Left ventricle myocardium superior (tissue), 1 donor: ENCODE data around the gene AQP7. TPM values are rescaled to one million over a fixed set of nuclear protein-coding genes. Genes with fewer than 3 reads are reported as not detected.
"Not testable (repeated sequence)": the region's sequence is repeated elsewhere in the genome, so short reads cannot be mapped to it uniquely, and the experiment has no call there.

Source experiments
- ATAC-seq: fragments of 200-7000 bp; cut with Tn5 transposase; one replicate; pipeline ENCODE4 v1.9.1; 2020; ENCODE audit warnings: mild to moderate bottlenecking, moderate library complexity
- DNase-seq: peaks from one replicate; pipeline ENCODE4 v3.0.0-alpha.2; 2020
- intact Hi-C: fragments of 100-400 bp; cut with micrococcal nuclease; formaldehyde crosslinking; loops from one replicate; pipeline ENCODE4 v1.11.0; 2022
- total RNA-seq: library from RNA; stranded (reverse); fragmentation: NEBNext Ultra II Directional; extraction: Animal tissue kit (Norgen Biotek cat#: 25700); gene quantifications from one replicate; pipeline ENCODE4 v1.2.1, GENCODE V29; 2021
- donor health status: DM: no; HTN: yes; CAD: no; lungs with severe emphysema.

Gene AQP7
- total RNA-seq, 1 donor from 2014 or later = 173 TPM

GRCh38 chr9:33380390-33381094 is 21.8 kb downstream of the AQP7 start:
- intact Hi-C loops = no loop called here
- DNase-seq (no peak), ATAC-seq (peak; percentile 36)

- intact Hi-C loops = no loop called here
- peak; percentile 49 for ATAC-seq
- DNase-seq = peak; percentile 54
Observed at GRCh38 chr9:33379666-33380389, 22.5 kb downstream of the AQP7 start.

DNA sequence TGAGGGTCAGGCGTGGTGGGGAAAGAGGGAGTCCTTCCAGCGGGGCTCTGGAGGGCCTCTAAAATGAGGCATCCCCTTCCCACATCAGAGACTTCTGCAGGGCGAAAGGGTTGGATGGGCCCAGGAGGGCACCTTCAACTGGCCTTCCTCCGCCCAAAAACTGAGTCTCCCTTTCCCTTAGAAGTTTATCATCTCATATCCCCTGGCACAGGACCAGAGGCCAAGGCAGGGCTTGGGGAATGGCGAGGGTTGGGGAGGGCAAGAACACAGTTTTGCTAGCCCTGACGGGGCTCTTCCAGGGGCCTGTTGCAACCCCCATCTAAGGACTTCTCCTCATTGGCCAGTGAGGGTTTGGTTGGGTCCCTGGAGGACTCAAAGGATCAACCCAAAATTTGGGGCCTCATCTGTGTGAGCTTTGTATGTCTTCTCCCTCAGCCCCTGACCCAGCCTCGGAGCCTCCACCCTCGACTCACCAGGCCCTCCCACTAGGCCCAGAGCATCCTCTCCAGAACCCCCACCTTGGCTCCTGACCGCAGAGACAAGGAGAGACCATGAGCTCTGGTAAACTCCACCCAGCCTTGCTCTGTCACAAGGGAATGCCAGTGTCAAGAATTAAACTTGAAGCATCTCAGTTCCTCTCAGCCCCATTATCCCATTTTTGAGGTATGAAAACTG is 24.1 kb downstream of the AQP7 start:
- intact Hi-C loops = no loop called here
- no peak for ATAC-seq
- DNase-seq = no peak

DNA sequence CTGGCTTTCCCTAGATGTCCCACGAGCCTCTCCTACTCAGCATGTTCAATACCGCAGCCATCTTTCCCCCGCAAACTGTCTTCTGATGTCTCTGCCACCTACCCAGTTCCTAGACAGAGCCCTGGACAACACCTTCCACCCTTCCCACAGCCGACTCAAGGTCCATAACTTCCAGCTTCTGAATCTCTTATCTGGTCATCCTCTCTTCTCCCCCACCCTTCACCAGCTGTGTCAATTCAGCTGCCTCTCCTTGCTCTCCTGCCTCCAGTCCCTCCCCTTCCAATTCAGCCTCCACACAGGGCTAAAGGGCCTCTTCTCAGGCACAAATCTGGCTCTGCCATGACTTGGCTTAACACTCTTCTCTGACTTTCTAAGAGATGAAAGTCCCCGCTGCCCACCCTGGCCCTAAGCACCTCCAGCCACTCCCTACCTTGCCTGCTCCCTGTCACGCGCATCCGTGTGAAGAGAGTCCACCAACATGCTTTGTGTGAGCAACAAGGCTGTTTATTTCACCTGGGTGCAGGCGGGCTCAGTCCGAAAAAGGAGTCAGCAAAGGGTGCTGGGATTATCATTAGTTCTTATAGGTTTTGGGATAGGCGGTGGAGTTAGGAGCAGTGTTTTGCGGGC is 25.2 kb downstream of the AQP7 start:
- no peak for DNase-seq
- intact Hi-C loops = no loop called here
- ATAC-seq = no peak

GRCh38 chr9:33375841-33376321 is 26.5 kb downstream of the AQP7 start:
- intact Hi-C loops = no loop called here
- ATAC-seq = no peak
- no peak for DNase-seq

- intact Hi-C loops = no loop called here
Observed at GRCh38 chr9:33375238-33375840, 27.0 kb downstream of the AQP7 start.

GRCh38 chr9:33374634-33375237 is 27.6 kb downstream of the AQP7 start:
- intact Hi-C loops = no loop called here
- DNase-seq (peak; percentile 58), ATAC-seq (peak; percentile 83)

More at GRCh38 chr9:33375238-33375840, 27.0 kb downstream of the AQP7 start:
- ATAC-seq (peak; percentile 45), DNase-seq (no peak)

GRCh38 chr9:33374190-33374589 is 28.2 kb downstream of the AQP7 start:
- intact Hi-C loops = no loop called here
- no peak for ATAC-seq
- DNase-seq = no peak

GRCh38 chr9:33372900-33373299 is 29.5 kb downstream of the AQP7 start:
- ATAC-seq (no peak), DNase-seq (no peak)
- intact Hi-C loops = no loop called here

DNA sequence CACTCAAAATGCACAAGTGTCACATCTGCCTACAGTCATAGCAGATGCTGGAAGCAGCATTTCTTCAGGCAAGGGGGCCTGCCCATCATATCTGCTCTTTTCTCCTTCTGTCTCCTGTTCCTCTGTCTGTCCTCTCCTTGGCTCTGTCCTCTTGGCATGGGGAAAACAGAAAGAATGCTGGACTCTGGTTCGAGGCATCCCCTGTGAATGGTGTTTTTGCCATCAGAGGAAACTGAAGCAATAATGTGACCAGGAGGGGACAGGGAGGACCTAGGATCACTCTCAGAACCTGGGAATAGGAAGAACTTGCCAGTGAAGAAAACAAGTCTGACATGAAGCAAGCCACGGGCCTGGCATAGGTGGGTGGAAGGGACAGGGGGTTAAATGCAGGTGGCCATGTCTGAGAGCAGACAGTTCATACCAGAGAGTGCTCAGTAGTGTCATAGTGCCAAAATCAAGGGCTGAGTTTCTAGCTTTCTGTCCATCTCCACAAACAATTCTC is 35.3 kb downstream of the AQP7 start:
- DNase-seq (no peak), ATAC-seq (no peak)
- intact Hi-C loops = no loop called here

GRCh38 chr9:33364814-33365213 is 37.6 kb downstream of the AQP7 start:
- intact Hi-C loops, DNase-seq, ATAC-seq: not testable (repeated sequence)

DNA sequence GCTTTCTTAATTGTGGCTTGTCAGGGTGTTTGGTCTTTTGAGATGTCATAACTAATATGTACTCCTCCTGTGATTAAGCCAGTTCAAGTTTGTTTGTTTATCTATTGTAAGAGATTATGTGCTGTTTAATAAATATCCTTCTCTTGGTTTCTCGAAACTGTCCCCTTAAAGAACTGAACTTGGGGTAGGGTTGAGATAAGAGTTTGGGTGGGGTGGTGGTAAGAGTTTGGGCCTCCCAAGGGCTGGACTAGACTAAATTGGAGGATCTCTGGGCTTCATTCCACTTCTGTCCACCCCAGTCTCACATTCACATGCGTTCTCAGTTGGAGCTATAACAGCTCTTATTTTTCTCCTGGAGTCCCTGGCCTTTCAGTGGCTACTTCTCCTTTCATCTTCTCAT is 38.2 kb downstream of the AQP7 start:
- ATAC-seq (no peak), DNase-seq (no peak)
- intact Hi-C loops = no loop called here

- DNase-seq, intact Hi-C loops, ATAC-seq: not testable (repeated sequence)
Observed at GRCh38 chr9:33358641-33359040, 43.7 kb downstream of the AQP7 start.

DNA sequence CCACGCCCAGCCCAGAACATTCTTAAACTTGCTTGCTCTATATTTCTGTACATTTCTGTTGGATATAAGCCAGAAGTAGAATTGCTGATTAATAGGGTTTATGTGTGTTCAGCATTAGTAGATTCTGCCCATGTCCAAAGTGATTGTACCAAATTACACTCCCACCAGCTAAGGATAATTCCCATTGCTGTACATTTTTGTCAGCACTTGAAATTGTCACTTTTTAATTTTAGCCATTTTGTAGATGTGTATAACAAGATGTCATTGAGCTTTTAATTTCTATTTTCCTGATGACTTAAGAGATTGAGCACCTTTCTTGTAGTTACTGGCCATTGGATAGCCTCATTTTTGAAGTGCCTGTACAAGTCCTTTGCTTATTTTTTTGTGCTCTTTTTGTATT is 46.4 kb downstream of the AQP7 start:
- intact Hi-C loops = no loop called here
- DNase-seq (no peak), ATAC-seq (no peak)

DNA sequence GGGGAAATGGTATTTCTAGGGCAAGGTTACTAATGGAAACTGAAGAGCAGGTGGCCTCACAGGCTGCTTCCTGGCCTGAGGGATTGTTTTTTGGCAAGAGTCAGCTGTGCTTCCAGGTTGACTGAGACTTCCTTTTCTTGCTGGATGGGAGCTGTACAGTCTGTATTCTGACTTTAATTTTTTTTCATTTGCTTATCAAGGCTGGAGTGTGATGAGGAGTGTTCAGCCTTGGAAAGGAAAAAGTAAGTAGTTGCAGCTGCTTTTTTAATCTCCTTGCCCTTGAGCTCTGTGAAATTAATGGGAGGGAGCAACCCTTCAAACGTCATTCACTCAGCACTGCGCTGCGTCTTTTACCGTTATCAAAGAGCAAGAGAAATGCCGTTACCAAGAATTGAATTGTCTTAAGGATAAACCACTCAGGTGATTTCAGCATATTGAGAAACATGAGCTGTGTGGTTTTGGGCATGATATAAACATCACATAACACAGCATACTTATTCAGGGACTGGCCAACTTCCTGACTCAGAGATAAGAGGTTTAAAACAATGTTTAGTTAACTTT is 47.6 kb downstream of the AQP7 start:
- DNase-seq (no peak), ATAC-seq (peak; percentile 11)
- intact Hi-C loops = no loop called here

- ATAC-seq = peak; percentile 63
Observed at GRCh38 chr9:33351547-33351946, 50.8 kb downstream of the AQP7 start.

GRCh38 chr9:33350310-33350709 is 52.1 kb downstream of the AQP7 start:
- intact Hi-C loops = no loop called here
- DNase-seq (no peak), ATAC-seq (peak; percentile 72)

More at GRCh38 chr9:33351547-33351946, 50.8 kb downstream of the AQP7 start:
- DNase-seq = no peak
- intact Hi-C loops = no loop called here

GRCh38 chr9:33349743-33350142 is 52.6 kb downstream of the AQP7 start:
- intact Hi-C loops = no loop called here

More at GRCh38 chr9:33349743-33350142, 52.6 kb downstream of the AQP7 start:
- DNase-seq (no peak), ATAC-seq (no peak)
